ENCODE measurements around the gene AMH. TPM values are rescaled to one million over a fixed set of nuclear protein-coding genes. Genes with fewer than 3 reads are reported as not detected.

Gene AMH
- polyA plus RNA-seq, 5 donors = 1.1 to 5.2 (median 2.9) TPM

- DNase-seq = no peak
Measured at GRCh38 chr19:2283835-2284507, 34.8 kb downstream of the AMH start.

- DNase-seq = no peak
Measured at GRCh38 chr19:2286402-2287140, 37.4 kb downstream of the AMH start.

GRCh38 chr19:2287585-2288337 is 38.6 kb downstream of the AMH start:
- DNase-seq = no peak

- no peak for DNase-seq
Measured at GRCh38 chr19:2288338-2288817, 39.3 kb downstream of the AMH start.

GRCh38 chr19:2288818-2289713 is 39.9 kb downstream of the AMH start:
- no peak for DNase-seq

- no peak for DNase-seq
Measured at GRCh38 chr19:2289714-2290435, 40.8 kb downstream of the AMH start.

- no peak for DNase-seq
Measured at GRCh38 chr19:2290441-2291184, 41.5 kb downstream of the AMH start.

GRCh38 chr19:2291185-2291751 is 42.1 kb downstream of the AMH start:
- DNase-seq = no peak

GRCh38 chr19:2294687-2295335 is 45.7 kb downstream of the AMH start:
- no peak for DNase-seq

GRCh38 chr19:2296141-2296540 is 47.0 kb downstream of the AMH start:
- DNase-seq = no peak

- DNase-seq = no peak
Measured at GRCh38 chr19:2300533-2300932, 51.4 kb downstream of the AMH start.

Other genes starting within 250 kb of the AMH start
- gene BTBD2, start 233.6 kb upstream of the AMH start, polyA plus RNA-seq (ENCODE audit: insufficient read depth in 1 of 5, insufficient read length in 5 of 5, low replicate concordance in 1 of 5) = 100 to 1,000 TPM in 2 of 5 donors, 10 to 100 TPM in 3; 70.5 to 131 (median 97.0) TPM
- gene MKNK2, start 198.1 kb upstream of the AMH start, polyA plus RNA-seq (ENCODE audit: insufficient read depth in 1 of 5, insufficient read length in 5 of 5, low replicate concordance in 1 of 5) = 100 to 1,000 TPM in 1 of 5 donors, 10 to 100 TPM in 4; 51.7 to 124 (median 77.8) TPM
- gene MOB3A, start 153.0 kb upstream of the AMH start, polyA plus RNA-seq (ENCODE audit: insufficient read depth in 1 of 5, insufficient read length in 5 of 5, low replicate concordance in 1 of 5) = 10 to 100 TPM; 17.5 to 31.4 (median 24.1) TPM
- 1 to 10 TPM; 5.5 to 7.2 (median 6.2) TPM for gene IZUMO4, start 152.4 kb upstream of the AMH start, polyA plus RNA-seq (ENCODE audit: insufficient read depth in 1 of 5, insufficient read length in 5 of 5, low replicate concordance in 1 of 5)
- 10 to 100 TPM; 56.7 to 90.8 (median 67.7) TPM for gene AP3D1, start 97.8 kb upstream of the AMH start, polyA plus RNA-seq (ENCODE audit: insufficient read depth in 1 of 5, insufficient read length in 5 of 5, low replicate concordance in 1 of 5)
- gene DOT1L, start 85.4 kb upstream of the AMH start, polyA plus RNA-seq (ENCODE audit: insufficient read depth in 1 of 5, insufficient read length in 5 of 5, low replicate concordance in 1 of 5) = 10 to 100 TPM; 17.0 to 22.3 (median 19.2) TPM
- 10 to 100 TPM; 39.5 to 76.7 (median 50.7) TPM for gene PLEKHJ1, start 13.0 kb upstream of the AMH start, polyA plus RNA-seq (ENCODE audit: insufficient read depth in 1 of 5, insufficient read length in 5 of 5, low replicate concordance in 1 of 5)
- 10 to 100 TPM; 49.2 to 98.0 (median 68.6) TPM for gene SF3A2, start 12.5 kb upstream of the AMH start, polyA plus RNA-seq (ENCODE audit: insufficient read depth in 1 of 5, insufficient read length in 5 of 5, low replicate concordance in 1 of 5)
- 1 to 10 TPM in 1 of 5 donors, under 1 TPM in 3, not detected in 1; 0.29 to 6.3 (median 0.53) TPM for gene JSRP1, start 7.1 kb downstream of the AMH start, polyA plus RNA-seq (ENCODE audit: insufficient read depth in 1 of 5, insufficient read length in 5 of 5, low replicate concordance in 1 of 5)
- under 1 TPM in 4 of 5 donors, not detected in 1; 0.11 to 0.22 (median 0.18) TPM for gene PEAK3, start 32.9 kb downstream of the AMH start, polyA plus RNA-seq (ENCODE audit: insufficient read depth in 1 of 5, insufficient read length in 5 of 5, low replicate concordance in 1 of 5)
- gene LINGO3, start 58.8 kb downstream of the AMH start, polyA plus RNA-seq (ENCODE audit: insufficient read depth in 1 of 5, insufficient read length in 5 of 5, low replicate concordance in 1 of 5) = under 1 TPM in 3 of 5 donors, not detected in 2; 0.08 to 0.16 (median 0.08) TPM
- 100 to 1,000 TPM in 2 of 5 donors, 10 to 100 TPM in 3; 89.7 to 151 (median 99.2) TPM for gene LSM7, start 79.3 kb downstream of the AMH start, polyA plus RNA-seq (ENCODE audit: insufficient read depth in 1 of 5, insufficient read length in 5 of 5, low replicate concordance in 1 of 5)
- gene SPPL2B, start 79.4 kb downstream of the AMH start, polyA plus RNA-seq (ENCODE audit: insufficient read depth in 1 of 5, insufficient read length in 5 of 5, low replicate concordance in 1 of 5) = 100 to 1,000 TPM in 1 of 5 donors, 10 to 100 TPM in 4; 45.4 to 107 (median 76.0) TPM
- gene TMPRSS9, start 110.9 kb downstream of the AMH start, polyA plus RNA-seq (ENCODE audit: insufficient read depth in 1 of 5, insufficient read length in 5 of 5, low replicate concordance in 1 of 5) = under 1 TPM; 0.24 to 0.91 (median 0.52) TPM
- 100 to 1,000 TPM in 1 of 5 donors, 10 to 100 TPM in 4; 48.1 to 108 (median 65.5) TPM for gene TIMM13, start 178.3 kb downstream of the AMH start, polyA plus RNA-seq (ENCODE audit: insufficient read depth in 1 of 5, insufficient read length in 5 of 5, low replicate concordance in 1 of 5)
- gene LMNB2, start 207.6 kb downstream of the AMH start, polyA plus RNA-seq (ENCODE audit: insufficient read depth in 1 of 5, insufficient read length in 5 of 5, low replicate concordance in 1 of 5) = 10 to 100 TPM; 58.1 to 83.0 (median 63.9) TPM
- 10 to 100 TPM in 3 of 5 donors, 1 to 10 TPM in 2; 8.1 to 17.1 (median 12.9) TPM for gene GADD45B, start 226.8 kb downstream of the AMH start, polyA plus RNA-seq (ENCODE audit: insufficient read depth in 1 of 5, insufficient read length in 5 of 5, low replicate concordance in 1 of 5)

Data from right lung (tissue), 5 donors.